ENCODE results near the gene AHNAK2.
"Not testable (repeated sequence)": the region's sequence is repeated elsewhere in the genome, so short reads cannot be mapped to it uniquely, and the experiment has no call there.

The AHNAK2 gene

DNA sequence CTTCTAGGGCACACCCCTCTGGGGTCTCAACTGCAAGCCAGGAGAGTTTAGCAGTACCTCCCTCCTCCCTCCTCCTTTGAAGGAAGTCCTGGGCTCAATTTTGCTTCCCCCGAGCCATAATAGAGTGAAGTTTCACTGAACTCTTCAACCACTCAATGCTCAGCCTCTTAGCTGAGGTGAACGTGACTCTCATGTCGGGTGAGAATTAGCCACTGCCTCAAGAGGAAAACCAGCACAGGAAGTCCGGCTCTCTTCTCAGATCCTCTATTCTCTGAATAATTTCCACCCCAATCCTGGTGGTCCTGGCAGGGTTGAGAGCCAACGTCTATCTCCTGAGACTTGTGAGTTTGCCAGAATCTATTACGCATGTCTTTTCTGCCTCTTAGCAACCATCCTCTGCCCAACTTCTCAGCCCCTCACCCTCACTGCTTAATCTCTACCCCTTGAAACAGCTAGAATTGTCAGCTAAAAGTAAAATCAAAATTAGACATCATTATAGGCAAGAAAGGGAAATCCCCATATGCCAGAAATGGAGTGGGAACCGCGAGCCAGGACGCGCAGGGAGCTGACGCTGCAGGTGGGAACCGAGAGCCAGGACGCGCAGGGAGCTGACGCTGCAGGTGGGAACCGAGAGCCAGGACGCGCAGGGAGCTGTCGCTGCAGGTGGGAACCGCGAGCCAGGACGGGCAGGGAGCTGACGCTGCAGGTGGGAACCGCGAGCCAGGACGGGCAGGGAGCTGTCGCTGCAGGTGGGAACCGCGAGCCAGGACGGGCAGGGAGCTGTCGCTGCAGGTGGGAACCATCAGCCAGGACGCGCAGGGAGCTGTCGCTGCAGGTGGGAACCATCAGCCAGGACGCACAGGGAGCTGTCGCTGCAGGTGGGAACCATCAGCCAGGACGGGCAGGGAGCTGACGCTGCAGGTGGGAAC lies 73.3 kb downstream of the AHNAK2 start:
- not testable (repeated sequence) for H3K9me3 Mint-ChIP-seq; DNase-seq (ENCODE audit: low spot score in 2 of 2); H3K4me3 Mint-ChIP-seq; H3K36me3 Mint-ChIP-seq; H3K4me1 Mint-ChIP-seq; H3K27ac Mint-ChIP-seq; ATAC-seq

DNA sequence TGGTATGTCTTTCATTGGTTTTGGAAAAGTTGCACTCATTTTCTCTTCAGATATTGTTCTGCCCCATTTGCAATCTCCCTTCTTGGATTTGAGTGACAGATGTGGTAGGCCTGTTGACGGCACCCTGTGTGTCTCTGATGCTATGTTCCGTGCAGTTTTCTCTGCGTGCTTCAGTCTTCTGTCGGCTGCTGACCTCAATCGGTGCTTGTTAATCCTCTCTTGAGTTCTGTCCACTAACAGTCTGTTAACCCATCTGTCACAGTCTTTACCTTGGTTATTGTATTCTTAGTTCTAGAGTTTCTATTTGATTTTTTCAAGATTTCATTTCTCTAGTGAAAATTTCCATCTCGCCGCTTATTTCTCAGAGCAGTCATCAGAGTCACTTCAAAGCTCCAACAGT lies 74.2 kb downstream of the AHNAK2 start:
- H3K4me1 Mint-ChIP-seq = peaks cover 7% of the 10 kb centered on the region
- no peak overlapping the region for H3K27ac Mint-ChIP-seq
- H3K4me3 Mint-ChIP-seq = no peak overlapping the region
- H3K36me3 Mint-ChIP-seq = no peaks in the 10 kb centered on the region
- ATAC-seq (no peak), DNase-seq (ENCODE audit: low spot score in 2 of 2) (no peak)
- H3K9me3 Mint-ChIP-seq = no peaks in the 10 kb centered on the region

DNA sequence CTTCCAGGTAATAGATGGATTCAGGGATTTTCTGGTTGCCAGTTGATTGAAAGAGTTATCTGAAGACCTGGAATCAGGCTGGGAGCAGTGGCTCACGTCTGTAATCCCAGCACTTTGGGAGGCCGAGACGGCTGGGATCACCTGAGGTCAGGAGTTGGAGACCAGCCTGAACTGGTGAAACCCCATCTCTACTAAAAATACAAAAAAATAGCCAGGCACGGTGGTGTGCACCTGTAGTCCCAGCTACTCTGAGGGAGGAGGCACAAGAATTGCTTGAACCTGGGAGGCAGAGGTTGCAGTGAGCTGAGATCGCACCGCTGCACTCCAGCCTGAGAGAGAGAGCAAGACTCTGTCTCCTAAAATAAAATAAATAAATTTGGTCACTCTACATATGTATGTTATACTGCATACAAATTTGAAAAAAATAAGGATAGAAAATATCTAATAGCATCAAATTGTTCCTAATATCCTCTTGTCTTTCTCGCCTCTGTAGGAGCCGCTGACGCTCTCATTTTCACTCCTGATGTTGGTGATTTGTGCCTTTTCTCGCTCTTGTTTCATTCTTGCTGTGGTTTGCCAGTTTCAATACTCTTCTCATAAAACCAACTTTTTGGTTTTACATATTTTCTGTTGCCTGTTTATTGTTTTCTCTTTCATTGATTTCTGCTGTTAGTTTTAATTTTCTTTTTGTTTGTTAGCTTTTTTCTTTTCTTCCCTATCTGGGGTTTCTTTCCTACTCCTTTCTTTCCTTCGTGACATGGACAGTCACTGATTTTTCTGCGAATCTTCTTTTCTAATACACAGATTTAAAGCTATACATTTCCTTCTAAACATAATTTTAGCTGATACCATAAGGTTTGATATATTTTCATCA lies 77.3 kb downstream of the AHNAK2 start:
- no peak for DNase-seq (ENCODE audit: low spot score in 2 of 2)
- H3K27ac Mint-ChIP-seq = no peak overlapping the region
- peaks cover 12% of the 10 kb centered on the region for H3K4me1 Mint-ChIP-seq
- no peaks in the 10 kb centered on the region for H3K9me3 Mint-ChIP-seq
- no peaks in the 10 kb centered on the region for H3K36me3 Mint-ChIP-seq
- no peak overlapping the region for H3K4me3 Mint-ChIP-seq
- ATAC-seq = no peak

DNA sequence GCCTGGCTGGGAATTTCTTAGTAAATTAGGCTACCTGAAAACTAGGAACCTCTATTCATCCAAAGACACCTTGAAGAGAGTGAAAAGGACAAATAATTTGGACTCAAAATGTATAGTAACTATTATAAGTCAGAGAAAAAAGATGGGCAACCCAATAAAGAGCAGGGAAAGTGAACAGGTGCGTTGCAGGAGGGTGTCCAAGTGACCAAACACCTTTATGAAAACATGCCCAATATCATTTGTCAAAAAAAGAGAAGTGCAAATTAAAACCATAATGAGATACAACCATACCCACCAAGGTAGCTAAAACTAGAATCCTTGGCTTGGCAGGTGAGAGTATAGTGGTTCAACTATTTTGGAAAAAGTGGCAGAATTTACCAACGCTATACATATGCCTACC lies 78.4 kb downstream of the AHNAK2 start:
- no peak overlapping the region for H3K27ac Mint-ChIP-seq
- DNase-seq (ENCODE audit: low spot score in 2 of 2) (no peak), ATAC-seq (no peak)
- peaks cover 5% of the 10 kb centered on the region for H3K36me3 Mint-ChIP-seq
- no peaks in the 10 kb centered on the region for H3K9me3 Mint-ChIP-seq
- H3K4me3 Mint-ChIP-seq = no peak overlapping the region
- peaks cover 12% of the 10 kb centered on the region for H3K4me1 Mint-ChIP-seq

DNA sequence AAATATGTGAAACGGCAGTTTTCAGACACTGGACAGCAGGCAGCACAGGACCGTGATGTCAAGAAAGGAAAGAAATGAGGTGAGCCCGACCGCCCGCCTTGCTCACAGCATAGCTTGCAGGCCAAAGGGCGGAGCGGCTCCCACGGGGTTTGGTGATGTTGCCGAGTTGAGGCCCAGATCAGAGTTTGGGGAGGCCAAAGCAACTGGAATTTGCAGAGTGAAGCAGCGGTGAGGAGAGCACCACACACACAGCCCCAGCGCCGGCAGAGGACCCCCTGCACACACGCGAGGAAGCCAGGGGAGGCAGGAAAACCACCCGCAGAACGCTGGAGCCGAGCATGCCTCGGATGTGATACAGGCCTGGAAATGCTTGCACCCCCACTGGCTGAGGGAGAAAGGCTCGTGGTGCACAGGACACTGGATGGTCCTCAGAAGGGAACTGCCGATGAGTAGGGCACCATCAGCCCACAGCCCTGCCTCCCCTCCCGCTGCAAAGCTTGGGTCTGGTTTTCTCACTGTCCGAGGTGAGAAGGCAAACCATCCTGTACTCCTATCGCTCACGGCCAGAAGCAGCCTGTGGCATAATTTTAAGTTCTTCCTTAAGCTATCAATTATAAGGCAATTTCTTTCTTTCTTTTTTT lies 79.2 kb downstream of the AHNAK2 start:
- Mint-ChIP-seq H3K9me3 (no peaks in the 10 kb centered on the region), H3K4me3 (no peak overlapping the region), H3K4me1 (peaks cover 12% of the 10 kb centered on the region), H3K27ac (no peak overlapping the region), H3K36me3 (peaks cover 5% of the 10 kb centered on the region)
- DNase-seq (ENCODE audit: low spot score in 2 of 2) = no peak
- ATAC-seq = no peak

DNA sequence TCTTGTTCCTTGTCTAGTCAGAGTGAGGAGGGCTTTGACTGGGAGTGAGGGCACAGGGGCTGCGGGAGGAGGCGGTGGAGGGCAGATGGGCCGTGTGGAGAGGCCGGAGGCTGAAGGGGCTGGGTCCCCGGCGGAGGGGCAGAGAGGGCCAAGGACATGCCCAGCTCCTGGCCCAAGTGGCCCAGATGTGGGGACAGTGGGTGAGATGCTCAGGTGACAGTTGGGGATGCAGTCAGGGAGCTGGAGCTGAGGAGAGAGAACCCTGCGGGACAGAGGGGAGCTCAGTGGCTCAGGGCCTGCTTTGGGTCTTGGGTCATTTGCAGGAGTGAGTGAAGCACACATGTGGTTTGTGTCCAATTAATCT lies 80.0 kb downstream of the AHNAK2 start:
- Mint-ChIP-seq H3K4me3 (no peak overlapping the region), H3K36me3 (peaks cover 5% of the 10 kb centered on the region), H3K27ac (no peak overlapping the region), H3K4me1 (peaks cover 12% of the 10 kb centered on the region), H3K9me3 (no peaks in the 10 kb centered on the region)
- DNase-seq (ENCODE audit: low spot score in 2 of 2) (no peak), ATAC-seq (no peak)

DNA sequence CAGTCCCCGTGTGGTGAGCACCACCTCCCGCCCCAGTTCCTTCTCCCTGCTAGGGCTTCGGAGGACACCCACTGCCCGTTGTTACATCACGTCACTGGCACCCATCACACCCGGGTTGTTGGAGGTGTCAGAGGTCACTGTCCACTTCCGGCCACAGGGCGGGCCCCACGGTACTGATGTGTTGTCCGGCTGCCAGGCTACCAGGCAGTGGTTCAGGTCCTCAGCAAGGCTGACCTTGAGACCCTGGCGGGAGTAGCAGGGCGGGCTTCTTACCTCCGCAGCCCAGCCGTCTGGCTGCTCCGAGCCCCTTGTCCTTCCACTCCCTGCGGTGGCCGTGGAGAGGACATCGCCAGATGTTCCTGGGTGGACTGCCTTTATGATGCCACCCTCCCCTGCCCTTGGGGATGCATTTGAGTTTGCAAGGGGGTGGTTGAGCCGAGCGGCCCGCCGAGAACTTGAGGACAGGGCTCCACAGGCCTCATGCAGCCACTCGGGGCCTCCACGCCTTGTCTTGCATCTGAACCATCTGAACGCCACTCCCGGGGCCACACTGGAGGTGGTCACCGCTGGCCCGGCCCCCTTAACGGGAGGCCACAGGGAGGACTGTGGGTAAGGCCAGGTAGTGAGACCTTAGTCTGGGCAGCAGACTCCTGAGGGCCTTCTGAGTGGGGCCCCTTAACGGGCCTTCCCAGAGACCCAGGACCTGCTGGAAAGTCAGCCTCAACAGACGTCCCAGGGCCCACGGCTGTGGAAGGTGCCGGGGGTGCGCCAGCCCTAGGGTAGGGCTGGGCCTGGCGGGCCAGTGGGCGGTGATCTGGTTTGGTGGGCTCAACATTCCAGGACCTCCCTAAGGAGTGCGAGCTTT lies 80.6 kb downstream of the AHNAK2 start:
- DNase-seq (ENCODE audit: low spot score in 2 of 2) (no peak), ATAC-seq (no peak)
- H3K36me3 Mint-ChIP-seq = peaks cover 5% of the 10 kb centered on the region

DNA sequence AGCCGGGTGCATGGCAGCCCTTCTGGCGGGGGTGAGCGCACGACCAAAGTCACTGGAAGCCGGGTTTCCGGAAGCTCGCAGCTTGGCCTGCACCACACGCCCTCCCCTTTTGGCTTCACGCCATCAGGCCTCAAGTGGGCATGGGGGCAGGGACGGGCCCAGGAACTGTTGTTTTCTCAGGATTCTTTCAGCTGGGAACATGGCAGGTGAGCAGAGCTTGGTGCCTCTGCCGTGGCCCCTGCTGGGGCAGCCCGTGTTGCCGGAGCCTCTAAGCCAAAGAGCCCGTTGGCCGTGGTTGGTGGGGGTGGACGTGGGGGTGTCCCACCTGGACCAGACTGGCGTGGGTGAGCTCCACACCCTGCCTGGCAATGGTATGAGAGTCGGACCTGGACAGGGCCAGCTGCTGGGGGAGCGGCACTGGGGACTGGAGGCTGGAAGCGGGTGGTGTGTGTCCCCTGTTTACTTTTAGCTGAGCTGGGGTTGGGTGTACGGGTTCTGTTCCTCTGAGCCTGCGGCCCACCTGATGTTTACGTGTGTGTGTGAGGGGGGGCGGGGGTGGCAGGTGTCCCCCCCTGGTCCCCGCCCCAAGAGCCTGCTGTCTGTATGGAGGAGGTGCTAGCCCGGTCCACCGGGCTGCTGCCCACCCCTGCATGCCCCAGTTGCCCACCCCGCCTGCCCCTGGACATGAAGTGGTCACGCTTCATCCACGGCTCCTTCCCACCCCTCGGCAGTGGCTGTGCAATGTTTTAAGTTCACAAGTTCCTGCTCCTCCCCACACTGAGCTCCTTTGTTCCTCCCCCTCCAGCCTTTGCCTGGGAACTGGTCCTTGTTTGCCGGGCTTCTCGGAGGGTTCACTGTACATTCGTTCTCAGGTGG lies 82.2 kb downstream of the AHNAK2 start:
- ATAC-seq (no peak), DNase-seq (ENCODE audit: low spot score in 2 of 2) (no peak)
- peaks cover 5% of the 10 kb centered on the region for H3K36me3 Mint-ChIP-seq

More for the DNA sequence above, 80.6 kb downstream of the AHNAK2 start:
- peaks cover 12% of the 10 kb centered on the region for H3K4me1 Mint-ChIP-seq
- no peak overlapping the region for H3K4me3 Mint-ChIP-seq
- no peaks in the 10 kb centered on the region for H3K9me3 Mint-ChIP-seq
- H3K27ac Mint-ChIP-seq = no peak overlapping the region

DNA sequence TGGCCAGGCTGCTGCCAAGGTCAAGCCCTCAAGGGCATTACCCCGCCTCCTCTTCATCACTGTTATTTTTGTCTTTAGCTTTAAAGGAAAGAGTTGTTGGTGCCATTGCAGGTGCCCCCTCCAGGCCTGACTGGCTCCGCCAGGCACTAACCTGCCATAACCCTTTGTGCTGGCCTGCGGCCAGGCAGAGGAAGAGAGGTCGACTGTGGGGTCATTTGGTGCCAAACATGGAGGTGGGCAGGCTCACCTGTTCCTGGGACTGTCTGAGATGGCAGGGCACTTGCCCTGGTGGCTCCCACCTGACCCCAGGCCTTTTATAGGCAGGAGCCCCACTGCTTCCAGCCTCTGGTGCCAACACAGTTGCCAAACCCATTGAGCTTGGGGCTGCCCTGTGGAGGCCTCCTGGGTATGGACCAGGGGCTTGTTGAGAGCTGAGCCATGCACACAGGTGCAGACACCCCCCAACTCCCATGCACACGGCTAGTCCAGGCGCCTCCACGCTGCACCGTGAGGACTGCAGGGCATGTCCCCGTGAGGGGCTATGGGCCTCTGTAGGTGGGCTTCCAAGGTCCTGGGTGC lies 82.9 kb downstream of the AHNAK2 start:
- peaks cover 5% of the 10 kb centered on the region for H3K36me3 Mint-ChIP-seq
- H3K9me3 Mint-ChIP-seq = no peaks in the 10 kb centered on the region
- H3K27ac Mint-ChIP-seq = no peak overlapping the region
- H3K4me3 Mint-ChIP-seq = no peak overlapping the region
- H3K4me1 Mint-ChIP-seq = peaks cover 5% of the 10 kb centered on the region
- no peak for ATAC-seq
- DNase-seq (ENCODE audit: low spot score in 2 of 2) = peak in 1 of 2 donors; percentile 45

More for the DNA sequence above, 82.2 kb downstream of the AHNAK2 start:
- H3K9me3 Mint-ChIP-seq = no peaks in the 10 kb centered on the region
- H3K27ac Mint-ChIP-seq = no peak overlapping the region
- no peak overlapping the region for H3K4me3 Mint-ChIP-seq
- H3K4me1 Mint-ChIP-seq = peaks cover 8% of the 10 kb centered on the region

DNA sequence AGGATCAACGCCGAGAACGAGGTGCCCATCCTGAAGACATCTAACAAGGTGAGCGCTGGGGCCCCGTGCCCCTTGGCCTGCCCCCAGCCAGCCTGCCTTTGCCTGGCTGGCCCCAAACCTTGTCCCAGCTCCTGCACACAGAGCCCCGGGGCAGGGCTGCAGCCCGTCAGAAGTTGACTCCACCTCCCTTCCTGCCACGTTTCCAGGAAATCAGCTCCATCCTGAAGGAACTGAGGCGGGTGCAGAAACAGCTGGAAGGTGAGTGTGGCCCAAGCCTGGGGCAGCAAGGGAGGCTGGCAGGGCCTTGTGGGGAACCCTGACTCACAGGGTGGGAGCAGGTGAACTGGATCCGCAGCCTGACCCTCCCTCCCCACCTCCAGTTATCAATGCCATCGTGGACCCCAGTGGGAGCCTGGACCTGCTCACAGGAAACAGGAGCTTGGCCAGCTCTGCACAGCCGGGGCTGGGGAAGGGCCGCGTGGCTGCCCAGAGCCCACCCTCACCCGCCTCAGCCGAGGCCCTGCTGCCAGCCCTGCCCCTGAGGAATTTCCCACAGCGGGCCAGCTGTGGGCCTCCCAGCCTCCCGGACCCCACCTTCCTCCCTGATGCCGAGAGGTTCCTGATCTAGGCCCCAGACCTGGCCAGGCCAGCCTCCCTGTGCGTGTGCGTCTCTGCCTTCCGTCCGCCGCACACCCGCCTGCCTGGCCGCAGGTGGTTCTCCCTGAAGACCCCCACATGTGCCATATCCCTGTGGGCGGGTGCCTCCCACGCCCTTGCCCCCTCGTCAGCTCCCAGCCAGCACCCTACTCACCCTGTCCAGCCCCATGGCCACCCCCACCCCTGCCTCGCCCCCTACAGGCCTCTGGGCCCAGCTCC lies 83.6 kb downstream of the AHNAK2 start:
- no peak for DNase-seq (ENCODE audit: low spot score in 2 of 2)
- Mint-ChIP-seq H3K4me3 (no peak overlapping the region), H3K36me3 (peaks cover 5% of the 10 kb centered on the region), H3K4me1 (peaks cover 5% of the 10 kb centered on the region), H3K27ac (no peak overlapping the region), H3K9me3 (no peaks in the 10 kb centered on the region)
- ATAC-seq = no peak

DNA sequence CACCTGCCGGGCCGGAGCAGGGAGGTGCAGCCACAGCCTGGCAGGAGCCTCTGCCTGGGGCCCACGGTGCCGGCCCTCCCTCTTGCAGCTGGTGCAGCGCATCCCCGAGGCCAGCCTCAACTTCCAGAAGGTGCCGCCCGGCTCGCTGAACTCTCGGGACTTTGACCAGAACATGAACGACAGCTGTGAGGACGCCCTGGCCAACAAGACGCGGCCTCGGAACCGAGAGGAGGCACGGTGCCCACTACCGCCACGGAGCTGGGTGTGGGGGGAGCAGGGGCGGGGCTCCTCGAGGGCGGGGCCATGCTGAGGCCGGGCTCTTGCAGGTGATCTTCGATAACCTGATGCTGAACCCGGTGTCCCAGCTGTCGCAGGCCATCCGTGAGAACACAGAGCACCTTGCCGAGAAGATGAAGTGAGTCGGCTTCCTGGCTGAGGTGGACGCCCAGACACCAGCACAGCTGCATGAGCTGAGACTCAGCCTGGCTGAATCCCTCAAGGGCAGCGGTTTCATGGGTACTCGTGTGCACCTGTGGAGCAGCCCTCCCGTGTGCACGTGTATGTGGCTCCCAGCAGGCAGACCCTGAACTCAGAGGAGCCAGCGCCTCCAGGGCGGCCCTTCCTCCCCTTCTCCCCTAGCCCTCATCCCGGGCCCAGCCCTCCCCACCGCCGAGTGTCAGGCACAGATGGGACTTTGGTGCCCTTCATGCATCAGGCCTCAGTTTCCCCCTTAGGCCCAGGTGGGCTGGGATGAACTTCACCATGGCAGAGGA lies 84.6 kb downstream of the AHNAK2 start:
- Mint-ChIP-seq H3K4me1 (peaks cover 5% of the 10 kb centered on the region), H3K9me3 (no peaks in the 10 kb centered on the region), H3K27ac (no peak overlapping the region), H3K4me3 (no peak overlapping the region), H3K36me3 (peaks cover 5% of the 10 kb centered on the region)
- no peak for ATAC-seq
- peak in 1 of 2 donors; percentile 43 for DNase-seq (ENCODE audit: low spot score in 2 of 2)
